PC-9 (cell line): ENCODE data around the gene POLR1D. TPM values are rescaled to one million over a fixed set of nuclear protein-coding genes. Genes with fewer than 3 reads are reported as not detected.

ENCODE experiments used
- BruUV-seq: library from RNA; stranded (reverse); fragments of 400-500 nt; replicated peaks from 2 replicates; lab custom pipeline; 2021; lab: Mats Ljungman, UMichigan
- CTCF ChIA-PET: fragments of 300-600 bp; sonication (Branson Sonifier 250); formaldehyde crosslinking; loops from one replicate; lab custom pipeline; 2022; ENCODE audit warnings: antibody characterized with exemption; lab: Charles Lee
- POLR2A ChIA-PET: fragments of 300-600 bp; sonication (Branson Sonifier 250); formaldehyde crosslinking; loops from one replicate; lab custom pipeline; 2022; ENCODE audit warnings: antibody characterized with exemption; ENCODE audit not compliant: unreplicated experiment; lab: Charles Lee
- DNase-seq, 2 experiments: peaks; one replicate each; pipeline versions ENCODE4 v3.0.0 to v3.0.0-alpha.2; 2015 to 2022; ENCODE audit warnings: mixed read lengths in 1 of 2
- H2AFZ ChIP-seq: fragments of 200-600 bp; sonication (generic); 2 replicates; pipeline ENCODE4 v1.8.1; 2017; ENCODE audit warnings: antibody characterized with exemption
- H3F3A ChIP-seq: fragments of 200-600 bp; sonication (generic); 2 replicates; pipeline ENCODE4 v1.8.1; 2017; ENCODE audit warnings: antibody characterized with exemption, mild to moderate bottlenecking, low read depth; ENCODE audit not compliant: insufficient read depth
- H3K27ac ChIP-seq: fragments of 200-600 bp; sonication (generic); 2 replicates; pipeline ENCODE4 v1.6.1; 2016; ENCODE audit warnings: mixed run types
- H3K27me3 ChIP-seq: fragments of 200-600 bp; sonication (generic); 2 replicates; pipeline ENCODE4 v1.6.1; 2016; ENCODE audit warnings: low read depth, mixed run types; ENCODE audit not compliant: insufficient read depth
- H3K36me3 ChIP-seq: fragments of 200-600 bp; sonication (generic); 2 replicates; pipeline ENCODE4 v1.6.1; 2016; ENCODE audit warnings: low read depth, mixed run types
- H3K4me1 ChIP-seq: fragments of 200-600 bp; sonication (generic); replicated peaks from 2 replicates; pipeline ENCODE4 v1.6.1; 2016; ENCODE audit warnings: mixed run types; ENCODE audit not compliant: insufficient read depth
- H3K4me2 ChIP-seq: fragments of 200-600 bp; sonication (generic); 2 replicates; pipeline ENCODE4 v1.6.1; 2017; ENCODE audit warnings: mixed run types
- H3K4me3 ChIP-seq: fragments of 200-600 bp; sonication (generic); 2 replicates; pipeline ENCODE4 v1.6.1; 2016; ENCODE audit warnings: mixed run types
- H3K79me2 ChIP-seq: fragments of 200-600 bp; sonication (generic); 2 replicates; pipeline ENCODE4 v1.6.1; 2017; ENCODE audit warnings: low read depth, mixed run types
- H3K9me2 ChIP-seq: fragments of 200-600 bp; sonication (generic); 2 replicates; pipeline ENCODE4 v1.8.1; 2017; ENCODE audit warnings: mild to moderate bottlenecking; ENCODE audit not compliant: insufficient read depth
- H3K9me3 ChIP-seq: fragments of 200-600 bp; sonication (generic); 2 replicates; pipeline ENCODE4 v1.8.1; 2016; ENCODE audit warnings: low read depth; ENCODE audit not compliant: insufficient read depth
- H4K20me1 ChIP-seq: fragments of 200-600 bp; sonication (generic); 2 replicates; pipeline ENCODE4 v1.8.1; 2017; ENCODE audit not compliant: insufficient read depth
- CTCF ChIP-seq: fragments of 200-600 bp; sonication (generic); conservative IDR thresholded peaks from 2 replicates; pipeline ENCODE4 v1.6.1; 2017; ENCODE audit warnings: mixed run types, antibody characterized with exemption, mild to moderate bottlenecking, moderate library complexity
- EZH2 ChIP-seq: fragments of 200-600 bp; sonication (generic); IDR thresholded peaks from 2 replicates; pipeline ENCODE4 v1.8.0; 2017; ENCODE audit warnings: antibody characterized with exemption, low read depth
- intact Hi-C: fragments of 100-400 bp; cut with micrococcal nuclease; formaldehyde crosslinking; loops from one replicate; pipeline ENCODE4 v1.10.0; 2022; ENCODE audit not compliant: unreplicated experiment
- total RNA-seq: library from RNA; stranded (reverse); gene quantifications from 2 replicates; pipeline ENCODE4 v1.2.3, GENCODE V29; 2021

POLR1D gene
- total RNA-seq, 1 experiment from 2014 or later = 119 TPM

- Histone ChIP-seq H3K27ac (peak overlapping the region; percentile 98; the same call in 1 of the 2 replicates), H3F3A (peaks cover 16% of the 10 kb centered on the region), H3K4me3 (peak overlapping the region; percentile 100), H4K20me1 (peaks cover 11% of the 10 kb centered on the region), H3K36me3 (0 out of 2 replicates have a peak, but pooled peaks cover 11% of the 10 kb centered on the region), H3K4me1 (peaks cover 42% of the 10 kb centered on the region), H3K4me2 (peak overlapping the region; percentile 95), H3K27me3 (no peaks in the 10 kb centered on the region), H3K79me2 (peaks cover 80% of the 10 kb centered on the region), H2AFZ (peak overlapping the region; percentile 79), H3K9me2 (no peaks in the 10 kb centered on the region), H3K9me3 (peaks cover 4% of the 10 kb centered on the region)
- intact Hi-C loops = no loop called here
- no peak for TF ChIP-seq CTCF
- no peak for TF ChIP-seq EZH2
- ChIA-PET POLR2A (no interaction called here), CTCF (interaction anchor here (1.1 kb wide), 1 partner anchor 10 kb away, joined by 5 read pairs; no protein-coding TSS in a partner anchor)
- TSS peak; percentile 40 for BruUV-seq
- DNase-seq = no peak
These were observed 2.5 kb upstream of the POLR1D start for GRCh38 chr13:27619093-27619727.

GRCh38 chr13:27619728-27620376 lies 1.8 kb upstream of the POLR1D start:
- H3K4me1 ChIP-seq = peaks cover 42% of the 10 kb centered on the region
- ChIA-PET POLR2A (interaction anchor here (0.5 to 1.6 kb wide), 3 partner anchors 13 to 369 kb away, joined by 3 to 9 read pairs (median 3); no protein-coding TSS in a partner anchor), CTCF (interaction anchor here (0.9 kb wide), 1 partner anchor 87 kb away, joined by 3 read pairs; no protein-coding TSS in a partner anchor)
- intact Hi-C loops = loop anchor here (2.0 kb wide), 1 partner anchor 19 kb away; no protein-coding TSS in a partner anchor
- H3K27me3 ChIP-seq = no peaks in the 10 kb centered on the region
- BruUV-seq = no TSS peak
- peak overlapping the region; percentile 95 for H3K4me2 ChIP-seq
- TF ChIP-seq CTCF (no peak; the same call in 1 of the 2 replicates), EZH2 (no peak)
- peaks cover 81% of the 10 kb centered on the region for H3K79me2 ChIP-seq
- H3K4me3 ChIP-seq = peak overlapping the region; percentile 100
- H4K20me1 ChIP-seq = peaks cover 11% of the 10 kb centered on the region
- H3F3A ChIP-seq = peaks cover 16% of the 10 kb centered on the region
- H2AFZ ChIP-seq = peak overlapping the region; percentile 79
- peak overlapping the region; percentile 98 for H3K27ac ChIP-seq
- H3K36me3 ChIP-seq = 0 out of 2 replicates have a peak, but pooled peaks cover 13% of the 10 kb centered on the region
- no peaks in the 10 kb centered on the region for H3K9me2 ChIP-seq
- DNase-seq = no peak
- no peaks in the 10 kb centered on the region; the same call in 1 of the 2 replicates for H3K9me3 ChIP-seq

- no peak for TF ChIP-seq EZH2
- TF ChIP-seq CTCF = no peak
- peaks cover 16% of the 10 kb centered on the region for H3F3A ChIP-seq
- H3K9me2 ChIP-seq = no peaks in the 10 kb centered on the region
- peak within 1 kb of the TSS; percentile 98 for H3K27ac ChIP-seq
- BruUV-seq = no TSS peak
- H3K4me1 ChIP-seq = peaks cover 42% of the 10 kb centered on the region
- peak within 1 kb of the TSS; percentile 96 for H2AFZ ChIP-seq
- H3K27me3 ChIP-seq = no peaks in the 10 kb centered on the region
- no peaks in the 10 kb centered on the region for H3K9me3 ChIP-seq
- H3K4me2 ChIP-seq = peak within 1 kb of the TSS; percentile 95
- CTCF ChIA-PET = interaction anchor here (0.9 kb wide), 1 partner anchor 87 kb away, joined by 3 read pairs; no protein-coding TSS in a partner anchor
- peak; percentile 85 to 96 for DNase-seq
- peak within 1 kb of the TSS; percentile 100 for H3K4me3 ChIP-seq
- H3K79me2 ChIP-seq = peaks cover 81% of the 10 kb centered on the region
- H4K20me1 ChIP-seq = peaks cover 11% of the 10 kb centered on the region
- intact Hi-C loops = loop anchor here (1.0 to 2.0 kb wide), 2 partner anchors 20 to 170 kb away; partner anchors contain the start of gene MTIF3
- H3K36me3 ChIP-seq = peaks cover 18% of the 10 kb centered on the region; the same call in 1 of the 2 replicates
- POLR2A ChIA-PET = interaction anchor here (0.6 to 1.6 kb wide), 5 partner anchors 21 to 637 kb away, joined by 3 to 9 read pairs (median 5); no protein-coding TSS in a partner anchor
These were observed 1.1 kb upstream of the POLR1D start, which contains the start of gene LNX2 for GRCh38 chr13:27620377-27621115. Gene LNX2, minus strand, starts transcription at chr13:27620529. Its CDS starts 38,826 bp downstream, at chr13:27581703.
